Panc1 (cell line): Measurements from ENCODE around the gene IL10RB. TPM values are rescaled to one million over a fixed set of nuclear protein-coding genes. Genes with fewer than 3 reads are reported as not detected.

Experiments used
- ATAC-seq: fragments of 200-7000 bp; cut with Tn5 transposase; 2 replicates; pipeline ENCODE4 v1.9.1; 2020; ENCODE audit warnings: mild to moderate bottlenecking, moderate library complexity
- BruUV-seq: library from RNA; stranded (reverse); fragments of 400-500 nt; replicated peaks from 2 replicates; lab custom pipeline; 2021; lab: Mats Ljungman, UMichigan
- CTCF ChIA-PET: fragments of 300-600 bp; sonication (Branson Sonifier 250); formaldehyde crosslinking; loops from one replicate; lab custom pipeline; 2022; ENCODE audit warnings: antibody characterized with exemption; lab: Charles Lee
- POLR2A ChIA-PET: fragments of 300-600 bp; sonication (Branson Sonifier 250); formaldehyde crosslinking; loops from one replicate; lab custom pipeline; 2022; ENCODE audit warnings: antibody characterized with exemption; lab: Charles Lee
- DNase-seq: peaks from one replicate; pipeline ENCODE4 v3.0.0-alpha.2; 2010; ENCODE audit warnings: low read depth, low spot score
- H3K27ac ChIP-seq: 2 replicates; pipeline ENCODE4 v1.5.1; 2011; ENCODE audit warnings: mild to moderate bottlenecking, low read length, inconsistent platforms
- H3K27me3 ChIP-seq: fragments of 200-500 bp; sonication (Bioruptor generic); 2 replicates; pipeline ENCODE4 v1.6.0; 2014; ENCODE audit warnings: low read length, inconsistent platforms; ENCODE audit not compliant: control insufficient read depth, insufficient read depth
- H3K36me3 ChIP-seq: fragments of 200-500 bp; sonication (Bioruptor generic); 2 replicates; pipeline ENCODE4 v1.5.1; 2014; ENCODE audit warnings: inconsistent platforms, mild to moderate bottlenecking, low read length, moderate library complexity; ENCODE audit not compliant: control insufficient read depth, insufficient read depth
- H3K4me1 ChIP-seq: 2 replicates; pipeline ENCODE4 v1.5.1; 2011; ENCODE audit warnings: inconsistent platforms, mild to moderate bottlenecking, low read length, moderate library complexity; ENCODE audit not compliant: control insufficient read depth, insufficient read depth
- H3K4me3 ChIP-seq, 2 experiments: 2 replicates each; pipeline ENCODE4 v1.5.1; 2011 to 2012; ENCODE audit warnings: low read depth in 2 of 2, low read length in 2 of 2, mild to moderate bottlenecking in 2 of 2, inconsistent platforms in 1 of 2, moderate library complexity in 1 of 2
- H3K9me3 ChIP-seq: fragments of 200-500 bp; sonication (Bioruptor generic); 2 replicates; pipeline ENCODE4 v1.5.1; 2014; ENCODE audit warnings: low read depth, mild to moderate bottlenecking, inconsistent platforms, low read length, moderate library complexity; ENCODE audit not compliant: control insufficient read depth, insufficient read depth
- CTCF ChIP-seq: fragments of 450-650 bp; IDR thresholded peaks from 2 replicates; pipeline ENCODE4 v1.5.1; 2017; ENCODE audit warnings: mild to moderate bottlenecking
- POLR2AphosphoS5 ChIP-seq: IDR thresholded peaks from 2 replicates; pipeline ENCODE4 v1.6.1; 2012; ENCODE audit warnings: mild to moderate bottlenecking, low read depth, low read length, moderate library complexity
- REST ChIP-seq, 2 experiments: IDR thresholded peaks; 2 replicates each; pipeline ENCODE4 v1.6.1; 2011 to 2012; ENCODE audit warnings: low read depth in 2 of 2, control low read depth in 1 of 2, low read length in 1 of 2, mild to moderate bottlenecking in 1 of 2, moderate library complexity in 1 of 2; ENCODE audit not compliant: insufficient read depth in 1 of 2
- SIN3A ChIP-seq: IDR thresholded peaks from 2 replicates; pipeline ENCODE4 v1.6.1; 2012; ENCODE audit warnings: low read depth, mild to moderate bottlenecking, low read length, moderate library complexity, borderline replicate concordance; ENCODE audit not compliant: insufficient read depth
- TCF7L2 ChIP-seq: IDR thresholded peaks from 2 replicates; pipeline ENCODE4 v1.6.1; 2011; ENCODE audit warnings: mild to moderate bottlenecking, low read depth, low read length, inconsistent platforms
- in situ Hi-C: cut with HindIII; loops from 2 replicates; pipeline ENCODE4 v1.10.0; 2016; ENCODE audit warnings: low sequenced_read_pairs, low pct_unique_long_range_greater_than_20kb
- intact Hi-C: fragments of 100-400 bp; cut with micrococcal nuclease; formaldehyde crosslinking; loops from one replicate; pipeline ENCODE4 v1.10.0; 2022; ENCODE audit not compliant: unreplicated experiment
- total RNA-seq: library from RNA; stranded (reverse); gene quantifications from one replicate; pipeline ENCODE4 v1.2.1, GENCODE V29; 2021; ENCODE audit not compliant: unreplicated experiment

IL10RB gene
- total RNA-seq, 1 experiment from 2014 or later = 17.7 TPM

GRCh38 chr21:33330726-33331125, 64.6 kb downstream of the IL10RB start:
- BruUV-seq = no TSS peak
- peaks cover 8% of the 10 kb centered on the region; the same call in 1 of the 2 replicates for H3K4me1 ChIP-seq
- no peaks in the 10 kb centered on the region for H3K27me3 ChIP-seq
- no peak overlapping the region for H3K4me3 ChIP-seq
- ChIA-PET CTCF (no interaction called here), POLR2A (no interaction called here)
- no peak for TF ChIP-seq REST (IDR thresholded peaks at IDR 0.05; ENCODE audit: insufficient read depth in 1 of 2, low read depth in 2 of 2, low read length in 1 of 2)
- no peak for TF ChIP-seq TCF7L2
- no peak for TF ChIP-seq POLR2AphosphoS5
- TF ChIP-seq SIN3A = no peak
- no peak for TF ChIP-seq CTCF
- ATAC-seq = no peak
- in situ Hi-C loops (no loop called here), intact Hi-C loops (no loop called here)
- DNase-seq = no peak
- no peaks in the 10 kb centered on the region for H3K36me3 ChIP-seq
- peaks cover 10% of the 10 kb centered on the region; the same call in 1 of the 2 replicates for H3K9me3 ChIP-seq
- no peak overlapping the region for H3K27ac ChIP-seq

DNA sequence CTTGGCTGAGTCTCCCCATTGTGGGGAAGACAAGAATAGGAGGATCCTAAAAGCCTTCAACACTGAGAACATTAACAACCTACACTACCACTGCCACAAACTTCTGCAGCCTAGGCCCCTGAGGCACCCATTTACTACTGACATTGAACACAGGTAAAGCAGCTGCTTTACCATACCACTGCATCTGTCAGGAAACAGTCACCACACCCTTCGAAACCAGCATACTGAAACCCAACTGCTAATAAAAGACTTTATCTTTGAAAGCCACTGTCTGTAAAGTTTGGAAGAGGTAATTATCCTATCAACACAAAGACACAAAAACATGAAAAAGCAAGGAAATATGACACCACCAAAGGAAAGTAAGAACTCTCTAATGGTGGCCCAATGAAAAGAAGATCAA, 66.0 kb downstream of the IL10RB start:
- BruUV-seq = no TSS peak
- Histone ChIP-seq H3K36me3 (no peaks in the 10 kb centered on the region), H3K9me3 (peaks cover 10% of the 10 kb centered on the region; the same call in 1 of the 2 replicates), H3K27me3 (no peaks in the 10 kb centered on the region), H3K27ac (no peak overlapping the region), H3K4me3 (no peak overlapping the region), H3K4me1 (peaks cover 8% of the 10 kb centered on the region; the same call in 1 of the 2 replicates)
- DNase-seq (no peak), ATAC-seq (no peak)
- ChIA-PET POLR2A (no interaction called here), CTCF (no interaction called here)
- TF ChIP-seq TCF7L2 = no peak
- TF ChIP-seq REST (IDR thresholded peaks at IDR 0.05; ENCODE audit: insufficient read depth in 1 of 2, low read depth in 2 of 2, low read length in 1 of 2) = no peak
- TF ChIP-seq SIN3A = no peak
- no peak for TF ChIP-seq CTCF
- no peak for TF ChIP-seq POLR2AphosphoS5
- intact Hi-C loops = no loop called here
- in situ Hi-C loops = no loop called here
